Left ventricle myocardium inferior (tissue), 1 donor: ENCODE data around the gene NCK2. TPM values are rescaled to one million over a fixed set of nuclear protein-coding genes. Genes with fewer than 3 reads are reported as not detected.

Experiments used
- DNase-seq: peaks from one replicate; pipeline ENCODE4 v3.0.0-alpha.2; 2020
- H3K27ac ChIP-seq: fragments of 200-600 bp; replicated peaks from 2 replicates; pipeline ENCODE4 v1.8.0; 2021
- H3K27me3 ChIP-seq: fragments of 200-600 bp; 2 replicates; pipeline ENCODE4 v1.8.0; 2021; ENCODE audit warnings: low read depth
- H3K36me3 ChIP-seq: fragments of 200-600 bp; 2 replicates; pipeline ENCODE4 v1.8.0; 2021
- H3K4me1 ChIP-seq: fragments of 200-600 bp; 2 replicates; pipeline ENCODE4 v1.8.0; 2021
- H3K4me3 ChIP-seq: fragments of 200-600 bp; 2 replicates; pipeline ENCODE4 v1.8.0; 2021; ENCODE audit warnings: mild to moderate bottlenecking, moderate library complexity
- H3K9me3 ChIP-seq: fragments of 200-600 bp; replicated peaks from 2 replicates; pipeline ENCODE4 v1.8.0; 2021
- intact Hi-C: fragments of 100-400 bp; cut with micrococcal nuclease; formaldehyde crosslinking; loops from one replicate; pipeline ENCODE4 v1.11.0; 2022
- total RNA-seq: library from RNA; stranded (reverse); fragmentation: NEBNext Ultra II Directional; extraction: Animal tissue kit (Norgen Biotek cat#: 25700); gene quantifications from one replicate; pipeline ENCODE4 v1.2.1, GENCODE V29; 2021
- TF ChIP-seq, protein P1 (sequence below): fragments of 200-600 bp; IDR thresholded peaks from 2 replicates; pipeline ENCODE4 v1.8.0; 2021; ENCODE audit warnings: antibody characterized with exemption, mild to moderate bottlenecking, borderline replicate concordance
- donor health status: DM: no; HTN: yes; CAD: no; lungs with severe emphysema.

Gene NCK2
- total RNA-seq, 1 donor from 2014 or later: 24.7 TPM

DNA sequence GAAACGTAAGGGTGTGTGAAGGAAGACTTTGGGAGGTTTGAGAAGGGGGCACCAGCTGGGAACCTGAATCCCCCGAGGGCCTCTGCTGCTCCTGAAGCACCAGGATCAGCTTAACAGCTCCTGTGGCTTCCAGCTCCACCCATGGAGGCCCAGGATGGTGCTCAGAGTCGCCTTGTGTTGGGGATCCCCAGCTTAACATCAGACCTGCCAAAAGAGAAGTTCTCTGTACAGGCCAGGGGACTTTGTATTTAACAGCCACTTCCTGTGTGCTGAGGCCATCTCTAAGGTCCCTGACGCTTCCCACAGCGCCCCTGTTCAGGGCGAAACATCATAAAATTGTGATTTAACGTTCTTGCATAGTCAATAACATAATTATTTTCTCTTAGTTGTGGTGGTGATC is 77.5 kb downstream of the NCK2 start:
- Histone ChIP-seq H3K4me1 (peaks cover 39% of the 10 kb centered on the region), H3K27me3 (no peaks in the 10 kb centered on the region), H3K27ac (no peak overlapping the region), H3K36me3 (peaks cover 3% of the 10 kb centered on the region), H3K9me3 (peaks cover 8% of the 10 kb centered on the region), H3K4me3 (no peak overlapping the region)
- DNase-seq: no peak
- TF ChIP-seq, protein P1, sequence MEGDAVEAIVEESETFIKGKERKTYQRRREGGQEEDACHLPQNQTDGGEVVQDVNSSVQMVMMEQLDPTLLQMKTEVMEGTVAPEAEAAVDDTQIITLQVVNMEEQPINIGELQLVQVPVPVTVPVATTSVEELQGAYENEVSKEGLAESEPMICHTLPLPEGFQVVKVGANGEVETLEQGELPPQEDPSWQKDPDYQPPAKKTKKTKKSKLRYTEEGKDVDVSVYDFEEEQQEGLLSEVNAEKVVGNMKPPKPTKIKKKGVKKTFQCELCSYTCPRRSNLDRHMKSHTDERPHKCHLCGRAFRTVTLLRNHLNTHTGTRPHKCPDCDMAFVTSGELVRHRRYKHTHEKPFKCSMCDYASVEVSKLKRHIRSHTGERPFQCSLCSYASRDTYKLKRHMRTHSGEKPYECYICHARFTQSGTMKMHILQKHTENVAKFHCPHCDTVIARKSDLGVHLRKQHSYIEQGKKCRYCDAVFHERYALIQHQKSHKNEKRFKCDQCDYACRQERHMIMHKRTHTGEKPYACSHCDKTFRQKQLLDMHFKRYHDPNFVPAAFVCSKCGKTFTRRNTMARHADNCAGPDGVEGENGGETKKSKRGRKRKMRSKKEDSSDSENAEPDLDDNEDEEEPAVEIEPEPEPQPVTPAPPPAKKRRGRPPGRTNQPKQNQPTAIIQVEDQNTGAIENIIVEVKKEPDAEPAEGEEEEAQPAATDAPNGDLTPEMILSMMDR: no peak
- intact Hi-C loops: no loop called here

- H3K36me3 ChIP-seq: no peaks in the 10 kb centered on the region
- no peak overlapping the region for H3K4me3 ChIP-seq
- intact Hi-C loops: no loop called here
- peaks cover 11% of the 10 kb centered on the region for H3K9me3 ChIP-seq
- no peaks in the 10 kb centered on the region for H3K27me3 ChIP-seq
- TF ChIP-seq, protein P1: no peak
- peak overlapping the region; percentile 18 for H3K27ac ChIP-seq
- DNase-seq: no peak
- H3K4me1 ChIP-seq: peaks cover 42% of the 10 kb centered on the region
Measured at GRCh38 chr2:105824446-105824845, 79.7 kb downstream of the NCK2 start.

- no peaks in the 10 kb centered on the region for H3K27me3 ChIP-seq
- H3K36me3 ChIP-seq: no peaks in the 10 kb centered on the region
- TF ChIP-seq, protein P1: no peak
- H3K9me3 ChIP-seq: peaks cover 34% of the 10 kb centered on the region
- no peak for DNase-seq
- no peak overlapping the region for H3K27ac ChIP-seq
- H3K4me1 ChIP-seq: peaks cover 22% of the 10 kb centered on the region
- intact Hi-C loops: no loop called here
- H3K4me3 ChIP-seq: no peak overlapping the region
Measured at GRCh38 chr2:105827351-105828096, 82.8 kb downstream of the NCK2 start.

DNA sequence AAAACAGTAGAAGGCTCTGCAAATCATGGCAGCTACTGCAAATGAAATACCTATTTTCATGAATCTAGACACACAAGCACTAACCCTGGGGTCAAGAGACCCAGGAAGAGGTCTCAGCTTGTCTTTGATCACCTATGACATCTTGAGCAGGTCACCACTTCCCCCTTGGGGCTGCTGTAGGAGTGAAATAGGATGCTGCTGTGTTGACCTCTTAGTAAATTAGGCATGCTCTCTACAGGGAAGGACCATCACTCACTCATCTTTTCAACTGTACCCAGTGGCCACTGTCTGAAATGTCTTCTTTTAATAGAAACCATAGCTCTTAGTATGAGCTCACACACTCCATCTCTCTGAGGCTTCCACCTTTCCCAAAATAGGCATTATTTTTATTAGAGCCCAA is 83.8 kb downstream of the NCK2 start:
- intact Hi-C loops: no loop called here
- DNase-seq: no peak
- Histone ChIP-seq H3K27ac (no peak overlapping the region), H3K4me3 (no peak overlapping the region), H3K9me3 (peaks cover 44% of the 10 kb centered on the region), H3K36me3 (no peaks in the 10 kb centered on the region), H3K27me3 (no peaks in the 10 kb centered on the region), H3K4me1 (peaks cover 17% of the 10 kb centered on the region)
- TF ChIP-seq, protein P1: no peak

- no peaks in the 10 kb centered on the region for H3K36me3 ChIP-seq
- intact Hi-C loops: no loop called here
- no peak overlapping the region for H3K4me3 ChIP-seq
- no peak overlapping the region for H3K27ac ChIP-seq
- H3K4me1 ChIP-seq: peaks cover 28% of the 10 kb centered on the region
- DNase-seq: no peak
- TF ChIP-seq, protein P1: no peak
- no peaks in the 10 kb centered on the region for H3K27me3 ChIP-seq
- peaks cover 62% of the 10 kb centered on the region for H3K9me3 ChIP-seq
Measured at GRCh38 chr2:105834931-105835330, 90.2 kb downstream of the NCK2 start.
